Smooth muscle cell of the brain vasculature (primary cell): ENCODE data around the gene SPECC1L.

Experiments used
- DNase-seq: peaks from one replicate; pipeline ENCODE4 v3.0.0-alpha.2; 2012; ENCODE audit warnings: low read depth, low spot score

Gene SPECC1L

DNA sequence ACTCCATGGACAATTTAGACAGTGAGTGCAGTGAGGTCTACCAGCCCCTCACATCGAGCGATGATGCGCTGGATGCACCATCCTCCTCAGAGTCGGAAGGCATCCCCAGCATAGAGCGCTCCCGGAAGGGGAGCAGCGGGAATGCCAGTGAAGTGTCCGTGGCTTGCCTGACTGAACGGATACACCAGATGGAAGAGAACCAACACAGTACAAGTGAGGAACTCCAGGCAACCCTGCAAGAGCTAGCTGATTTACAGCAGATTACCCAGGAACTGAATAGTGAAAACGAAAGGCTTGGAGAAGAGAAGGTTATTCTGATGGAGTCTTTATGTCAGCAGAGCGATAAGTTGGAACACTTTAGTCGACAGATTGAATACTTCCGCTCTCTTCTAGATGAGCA is 51.4 kb downstream of the SPECC1L start:
- no peak for DNase-seq

DNA sequence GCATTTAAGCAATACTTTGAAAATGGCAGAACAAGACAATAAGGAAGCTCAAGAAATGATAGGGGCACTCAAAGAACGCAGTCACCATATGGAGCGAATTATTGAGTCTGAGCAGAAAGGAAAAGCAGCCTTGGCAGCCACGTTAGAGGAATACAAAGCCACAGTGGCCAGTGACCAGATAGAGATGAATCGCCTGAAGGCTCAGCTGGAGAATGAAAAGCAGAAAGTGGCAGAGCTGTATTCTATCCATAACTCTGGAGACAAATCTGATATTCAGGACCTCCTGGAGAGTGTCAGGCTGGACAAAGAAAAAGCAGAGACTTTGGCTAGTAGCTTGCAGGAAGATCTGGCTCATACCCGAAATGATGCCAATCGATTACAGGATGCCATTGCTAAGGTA is 51.9 kb downstream of the SPECC1L start:
- DNase-seq, result no peak

DNA sequence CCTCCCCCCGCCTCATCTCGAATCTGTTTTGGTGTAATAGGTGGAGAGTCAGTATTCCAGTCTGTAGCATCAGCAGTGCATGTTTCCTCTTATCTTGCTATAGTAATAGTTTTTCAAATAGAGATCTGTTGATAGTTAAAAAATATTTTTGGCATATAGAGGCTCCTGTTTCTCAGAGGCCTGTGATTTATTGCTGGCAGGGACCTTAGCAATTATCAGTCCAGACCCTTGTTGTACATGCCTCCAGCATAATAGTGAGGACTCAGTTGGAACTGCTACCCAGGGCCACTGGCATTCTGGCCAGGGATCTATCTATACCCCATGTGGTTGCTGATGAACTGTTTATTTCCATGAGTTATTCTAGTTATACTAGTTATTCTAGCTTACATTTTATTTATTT is 52.6 kb downstream of the SPECC1L start:
- DNase-seq, result no peak

DNA sequence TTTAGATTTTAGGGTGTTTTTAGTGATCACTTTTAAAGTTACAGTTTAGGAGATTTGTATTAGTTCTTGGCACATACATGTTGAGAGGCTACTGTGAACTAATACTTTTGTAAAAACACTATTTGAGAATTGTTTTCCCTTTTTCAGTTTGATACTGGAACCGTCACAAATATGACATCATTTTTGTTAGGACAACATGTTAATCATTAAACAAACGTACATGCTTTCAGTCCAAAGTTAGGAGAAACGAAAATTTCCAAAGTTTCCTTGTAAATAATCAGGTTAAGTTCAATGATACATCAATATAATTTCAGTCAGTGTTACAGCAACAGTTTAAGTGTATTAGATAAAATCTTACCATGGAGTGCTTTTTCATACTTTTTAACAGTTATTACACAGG is 53.1 kb downstream of the SPECC1L start:
- no peak for DNase-seq

DNA sequence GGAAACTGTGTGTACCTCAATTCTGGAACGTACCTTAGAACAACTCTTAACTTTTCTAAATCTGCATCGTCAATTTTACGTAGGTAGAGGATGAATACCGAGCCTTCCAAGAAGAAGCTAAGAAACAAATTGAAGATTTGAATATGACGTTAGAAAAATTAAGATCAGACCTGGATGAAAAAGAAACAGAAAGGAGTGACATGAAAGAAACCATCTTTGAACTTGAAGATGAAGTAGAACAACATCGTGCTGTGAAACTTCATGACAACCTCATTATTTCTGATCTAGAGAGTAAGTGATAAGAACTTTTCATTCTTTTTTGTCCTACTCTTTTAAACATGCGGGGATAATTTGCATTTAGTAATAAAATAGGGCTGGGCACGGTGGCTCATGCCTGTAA is 53.5 kb downstream of the SPECC1L start:
- no peak for DNase-seq

DNA sequence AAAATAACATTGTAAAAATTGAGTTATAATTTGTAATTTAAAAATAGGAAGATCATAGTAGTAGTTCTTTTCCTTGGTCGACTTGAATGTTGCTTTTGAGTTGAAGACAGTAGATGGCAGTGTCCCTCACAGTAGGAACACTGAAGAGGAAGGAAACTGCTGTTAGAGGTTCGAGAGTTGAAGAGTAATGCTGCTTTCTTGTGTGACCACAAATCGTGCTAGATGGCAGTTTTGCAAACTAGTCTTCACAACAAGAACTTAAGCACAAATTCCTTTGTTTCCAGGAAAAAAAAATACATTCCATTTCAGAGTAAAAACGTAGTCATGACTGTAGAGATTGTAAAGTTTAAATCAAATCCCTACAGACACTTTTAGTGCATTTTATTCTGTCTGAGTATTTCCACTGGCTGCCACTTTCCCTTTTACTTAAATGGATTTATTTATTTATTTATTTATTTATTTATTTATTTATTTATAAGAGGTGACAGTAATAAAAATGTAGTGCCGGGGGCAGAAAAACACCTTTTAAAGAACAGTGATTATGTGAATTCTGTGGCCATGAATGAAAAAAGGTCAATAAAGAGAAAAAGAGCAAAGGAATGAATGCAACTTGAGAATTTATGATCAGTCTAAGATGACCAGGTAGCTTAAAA is 54.6 kb downstream of the SPECC1L start:
- peak; percentile 73 for DNase-seq

DNA sequence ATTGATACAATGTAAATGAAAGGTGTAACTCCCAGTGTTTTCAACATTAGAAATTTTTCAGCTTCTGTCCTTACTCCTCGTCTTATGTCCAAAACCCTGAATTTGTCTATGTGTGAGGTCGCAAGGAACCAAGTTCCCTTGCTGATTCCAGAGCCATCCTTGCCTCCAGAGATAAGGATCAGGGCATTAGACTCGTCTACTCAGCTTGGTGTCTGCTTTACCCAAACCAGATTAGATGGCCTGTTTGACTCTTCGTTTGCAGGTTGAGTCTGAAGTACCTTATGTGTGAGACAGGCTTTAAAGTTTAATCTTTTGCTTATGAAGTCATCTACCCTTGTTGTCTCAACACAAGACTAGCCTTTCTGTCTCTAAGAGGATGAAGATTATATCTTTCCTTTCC is 55.6 kb downstream of the SPECC1L start:
- DNase-seq, result no peak

DNA sequence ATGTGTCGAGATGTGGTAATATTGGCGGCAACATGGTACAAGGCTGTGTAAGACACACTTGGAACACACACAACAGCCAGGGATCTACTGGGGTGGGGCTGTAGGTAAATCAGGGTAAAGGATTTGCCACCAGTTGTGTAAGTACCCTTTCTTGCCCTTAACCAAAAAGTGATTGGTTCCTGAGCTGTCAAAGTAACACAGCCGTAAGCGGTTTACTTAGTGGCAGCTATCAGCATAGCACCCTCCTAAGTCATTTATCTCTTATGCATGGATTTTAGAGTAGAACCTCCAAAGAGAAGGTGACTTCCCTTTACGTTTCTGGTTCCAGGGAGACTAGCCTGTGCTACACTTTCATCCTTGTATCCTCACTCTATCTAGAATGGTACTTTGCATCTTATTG is 57.2 kb downstream of the SPECC1L start:
- no peak for DNase-seq

DNA sequence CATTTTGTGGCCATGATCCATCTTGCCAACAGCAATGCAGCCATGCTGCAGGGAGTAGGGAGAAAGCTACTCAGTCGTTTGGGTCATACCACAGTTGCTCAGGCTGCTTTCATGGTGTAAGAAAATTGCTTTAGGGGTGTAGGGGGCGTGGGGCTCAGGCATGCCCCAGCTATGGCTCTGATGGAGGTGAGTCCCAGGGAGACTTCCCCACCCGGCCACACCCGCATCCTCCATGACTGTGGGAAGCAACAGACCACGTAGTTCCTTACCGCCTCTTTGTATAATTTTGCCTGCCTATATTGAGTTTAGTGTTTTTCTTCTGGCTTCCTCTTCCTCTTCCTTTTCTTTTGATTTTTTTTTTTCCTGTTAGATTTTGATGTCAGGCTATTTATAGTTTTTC is 58.8 kb downstream of the SPECC1L start:
- no peak for DNase-seq

DNA sequence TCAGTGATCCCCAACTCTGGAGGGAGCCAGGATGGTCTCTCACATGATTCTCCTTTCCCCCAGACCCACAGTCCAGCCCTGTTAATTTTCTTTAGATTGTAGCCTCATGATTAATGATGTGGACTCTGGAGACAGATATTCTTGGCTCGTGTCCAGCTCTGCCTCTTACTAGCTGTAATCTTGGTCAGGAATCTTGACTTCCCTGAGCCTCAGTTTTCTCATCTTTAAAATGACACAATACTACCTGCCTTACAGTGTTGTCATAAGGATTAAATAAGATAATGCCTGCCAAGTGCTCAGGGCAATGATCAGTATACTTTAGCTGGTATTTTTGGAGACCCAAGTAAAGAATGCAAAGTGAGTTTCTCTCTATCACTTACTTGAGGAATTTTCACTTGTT is 60.0 kb downstream of the SPECC1L start:
- DNase-seq, result no peak

DNA sequence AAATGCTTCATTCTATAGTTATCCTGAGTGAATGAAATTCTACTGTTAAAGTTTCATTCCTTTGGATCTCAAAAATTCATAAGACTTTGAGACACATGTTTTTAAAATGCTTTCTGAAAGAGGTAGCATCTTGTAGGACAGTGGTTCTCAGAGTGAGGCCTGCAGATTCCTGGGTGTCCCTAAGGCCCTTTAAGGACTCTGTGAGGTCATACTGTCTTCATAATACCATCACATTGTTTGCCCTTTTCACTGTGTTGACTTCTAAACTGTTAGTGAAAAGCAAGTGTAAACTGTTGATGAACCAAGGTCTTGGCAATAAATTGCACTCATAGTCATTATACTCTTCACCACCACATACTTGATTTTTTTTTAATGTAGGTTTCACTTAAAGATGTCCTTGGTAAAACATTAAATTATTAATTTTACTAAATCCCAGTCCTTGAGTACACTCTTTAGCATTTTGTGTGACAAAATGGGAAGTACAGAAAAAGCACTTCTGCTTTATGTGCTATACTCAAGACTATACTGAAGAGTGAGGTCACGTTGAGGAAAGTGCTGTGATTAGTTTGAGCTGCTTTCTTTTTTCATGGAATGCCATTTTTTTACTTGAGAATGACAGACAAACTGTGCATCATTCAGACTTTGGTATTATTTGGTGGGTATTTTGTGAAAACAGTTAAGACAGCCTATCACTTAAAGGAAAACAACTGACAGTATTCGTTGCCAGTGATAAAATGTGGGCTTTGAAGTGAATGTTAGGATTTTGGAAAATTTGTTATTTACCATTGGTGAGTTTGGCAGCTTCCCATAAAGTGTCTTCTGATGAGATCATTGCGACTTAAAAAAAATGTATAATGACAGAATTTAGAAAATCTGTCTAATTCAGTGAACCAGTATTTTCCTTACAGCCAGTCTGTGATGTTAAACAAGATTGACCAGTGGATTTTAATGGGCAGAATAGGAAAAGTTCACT is 61.1 kb downstream of the SPECC1L start:
- no peak for DNase-seq

DNA sequence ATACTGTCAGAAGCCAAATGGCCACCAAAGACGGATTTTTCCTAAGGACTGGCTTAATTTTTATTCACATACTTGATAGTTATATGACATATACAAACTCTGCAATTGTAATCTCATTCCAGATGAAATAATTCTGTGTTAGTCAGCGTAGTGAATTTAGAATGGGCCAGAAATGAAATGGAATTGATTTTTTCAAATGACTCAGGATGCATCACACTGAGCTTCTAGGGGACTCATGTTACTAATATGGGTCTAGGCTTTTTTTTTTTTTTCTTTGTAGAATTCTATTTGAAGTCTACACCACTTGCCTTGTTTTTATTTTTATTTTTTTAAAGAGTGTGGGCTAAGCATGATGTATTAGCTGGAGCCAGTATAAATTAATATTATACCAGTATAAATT is 62.7 kb downstream of the SPECC1L start:
- DNase-seq, result no peak

DNA sequence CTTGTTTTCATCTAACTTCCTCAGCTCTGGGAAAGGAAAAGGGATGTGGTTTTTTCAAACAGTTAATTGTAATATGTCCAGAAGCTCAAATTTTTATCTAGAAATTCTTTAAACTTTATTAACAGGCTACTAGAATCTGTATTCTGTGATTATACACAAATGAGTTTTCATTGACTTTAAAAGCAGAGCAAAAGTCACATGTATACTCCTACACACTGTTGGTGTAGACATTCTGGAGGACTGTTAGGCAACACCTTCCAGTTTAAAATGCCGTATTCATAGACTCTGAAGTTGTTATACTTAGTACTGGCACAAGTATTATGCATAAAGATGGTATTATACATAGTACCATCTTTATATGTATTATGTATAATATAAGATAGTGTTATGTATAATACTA is 64.9 kb downstream of the SPECC1L start:
- DNase-seq, result no peak

DNA sequence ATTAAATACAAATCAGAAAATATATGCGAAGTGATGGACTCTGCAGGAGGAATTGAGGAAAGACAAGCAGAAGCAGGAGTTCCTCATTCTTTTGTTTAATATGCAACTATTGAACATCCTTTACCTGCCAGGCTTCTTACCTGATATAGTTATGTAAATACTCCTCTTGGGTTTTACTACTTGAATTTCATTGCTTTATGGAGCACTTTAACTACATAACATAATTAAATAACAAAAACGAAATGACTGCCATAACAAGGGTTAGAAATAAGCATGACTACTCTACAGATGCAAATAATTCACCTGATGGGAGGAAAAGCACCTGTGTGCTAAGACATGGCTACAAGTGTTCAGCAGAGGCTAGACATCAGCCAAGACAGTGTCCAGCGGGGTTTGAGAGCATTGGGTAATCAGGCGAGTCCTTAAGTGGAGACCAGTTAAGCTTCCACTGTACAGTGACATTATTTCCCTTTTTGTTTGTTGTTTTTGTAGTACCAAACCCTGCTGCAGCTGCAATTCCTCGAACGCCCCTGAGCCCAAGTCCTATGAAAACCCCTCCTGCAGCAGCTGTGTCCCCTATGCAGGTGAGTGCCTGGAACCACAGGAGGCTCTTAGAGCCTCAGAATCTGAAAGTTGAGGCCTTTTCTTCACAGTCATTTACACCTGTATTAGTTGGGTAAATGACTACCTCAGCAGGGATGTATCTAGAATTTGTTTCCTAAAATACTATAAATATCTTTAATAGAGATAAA is 67.4 kb downstream of the SPECC1L start:
- DNase-seq, result no peak

DNA sequence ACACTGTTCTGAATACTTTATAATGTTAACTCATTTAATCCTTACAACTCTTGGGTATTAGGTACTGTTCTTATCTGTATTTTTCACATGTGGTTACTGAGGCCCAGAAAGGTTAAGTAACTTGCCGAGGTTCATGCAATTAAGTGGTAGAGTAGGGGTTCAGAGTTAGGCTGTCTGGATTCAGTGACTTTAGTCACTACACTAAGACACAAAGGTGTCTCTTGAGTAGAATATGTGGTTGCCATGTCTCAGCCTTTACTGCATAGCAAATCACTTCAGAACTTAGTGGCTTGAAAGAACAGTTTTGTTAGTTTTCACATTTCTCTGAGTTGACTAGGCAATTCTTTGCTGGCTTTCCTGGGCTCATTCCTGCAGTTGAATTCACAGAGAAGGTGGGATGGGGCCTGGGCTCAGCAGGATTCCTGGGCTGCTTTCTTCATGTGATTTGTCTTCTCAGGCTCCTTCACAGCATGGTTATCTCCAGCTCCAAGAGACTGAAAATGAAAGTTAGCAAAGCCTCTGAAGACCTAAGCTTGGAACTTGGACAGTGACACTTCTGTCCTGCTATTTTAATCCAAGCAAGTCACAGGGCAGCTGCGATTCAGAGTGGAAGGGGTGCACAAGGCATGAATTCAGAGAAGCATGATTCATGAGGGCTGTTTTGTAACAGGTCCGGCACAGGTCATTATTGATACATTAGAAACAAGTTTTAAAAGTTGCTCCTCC is 68.3 kb downstream of the SPECC1L start:
- peak; percentile 62 for DNase-seq

DNA sequence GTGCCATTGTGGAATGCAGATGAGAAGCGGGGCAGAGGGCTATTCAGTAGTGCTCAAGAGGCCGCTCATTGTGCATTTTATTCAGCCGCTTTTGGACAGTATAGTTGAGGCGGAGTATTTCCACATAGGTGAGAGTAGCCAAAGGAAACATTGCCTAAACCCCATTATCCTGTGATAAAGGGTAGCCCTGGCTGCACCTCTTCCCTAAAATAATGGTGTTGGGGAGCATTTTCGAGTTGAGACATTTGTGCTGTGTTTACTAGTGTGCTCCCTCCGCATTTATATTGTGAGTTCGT is 68.8 kb downstream of the SPECC1L start:
- no peak for DNase-seq

DNA sequence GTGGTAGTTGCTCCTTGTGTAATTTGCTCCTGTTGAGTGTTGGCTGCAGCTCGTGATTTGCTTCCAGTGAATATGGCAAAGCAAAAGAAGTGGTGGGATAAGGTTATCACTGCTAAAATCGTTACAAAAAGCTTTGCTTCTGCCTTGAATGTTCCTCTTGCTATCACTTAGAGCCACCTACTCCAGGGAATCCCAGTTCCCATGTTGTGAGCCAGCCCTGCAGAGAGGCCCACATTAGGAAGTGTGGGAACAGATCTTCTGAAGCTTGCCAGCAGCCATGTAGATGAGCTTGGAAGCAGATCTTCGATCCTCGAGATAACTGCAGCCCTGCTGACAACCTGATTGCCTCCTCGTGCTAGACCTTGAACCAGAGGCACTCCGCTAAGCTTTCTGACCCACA is 71.0 kb downstream of the SPECC1L start:
- no peak for DNase-seq

DNA sequence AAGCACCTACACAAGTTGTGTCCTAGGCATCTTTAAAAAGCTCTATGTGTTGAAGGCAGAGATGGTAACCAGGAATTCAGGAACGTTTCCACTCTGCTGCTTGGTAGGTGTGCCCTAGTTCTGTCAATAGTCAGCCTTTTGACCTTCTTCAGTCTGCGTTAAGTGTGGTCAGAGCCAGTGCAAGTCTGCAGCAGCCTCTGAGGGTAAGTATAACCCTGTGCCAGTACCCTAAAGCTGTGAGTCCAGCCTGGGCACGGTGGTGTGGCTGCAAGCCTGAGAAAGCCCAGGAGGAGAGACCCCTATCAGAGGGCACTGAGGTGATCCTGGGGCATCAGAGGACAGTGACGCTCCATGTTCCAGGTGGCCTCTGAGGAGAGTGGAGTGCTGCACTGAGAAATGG is 80.0 kb downstream of the SPECC1L start:
- no peak for DNase-seq

DNA sequence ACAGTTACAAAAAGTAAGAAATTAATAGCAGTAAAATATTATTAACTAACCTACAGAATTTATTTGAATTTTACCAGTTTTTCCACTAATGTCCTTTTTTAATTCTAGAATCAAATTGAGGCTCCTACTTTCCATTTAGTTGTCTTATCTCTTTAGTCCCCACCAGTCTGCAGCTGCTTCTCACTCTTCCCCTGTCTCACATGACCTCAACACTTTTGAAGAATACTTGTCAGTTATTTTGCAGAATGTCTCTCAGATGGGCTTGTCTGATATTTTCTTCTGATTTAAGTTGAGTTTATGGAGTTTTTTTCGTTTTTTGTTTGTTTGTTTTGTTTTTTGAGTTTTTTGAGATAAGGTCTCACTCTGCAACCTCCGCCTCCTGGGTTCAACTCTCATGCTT is 82.5 kb downstream of the SPECC1L start:
- no peak for DNase-seq

DNA sequence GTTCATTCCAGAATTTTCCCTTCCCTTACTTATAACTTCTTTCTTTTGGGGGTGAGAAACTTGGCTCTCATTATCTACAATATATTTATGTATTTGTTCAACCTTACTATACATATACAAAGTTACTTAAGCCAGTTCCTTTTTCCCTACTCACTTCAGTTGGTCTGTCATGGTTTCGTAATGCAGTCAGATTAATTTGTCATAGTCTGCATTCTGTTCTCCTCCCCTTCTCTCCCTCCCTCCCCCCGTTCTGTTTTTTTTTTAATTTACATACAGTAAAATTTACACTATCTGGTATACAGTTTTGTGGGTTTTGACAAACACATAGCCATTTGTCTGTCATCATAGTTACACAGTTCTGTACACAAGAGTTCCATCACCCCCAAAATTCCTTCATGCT is 84.9 kb downstream of the SPECC1L start:
- DNase-seq, result no peak

DNA sequence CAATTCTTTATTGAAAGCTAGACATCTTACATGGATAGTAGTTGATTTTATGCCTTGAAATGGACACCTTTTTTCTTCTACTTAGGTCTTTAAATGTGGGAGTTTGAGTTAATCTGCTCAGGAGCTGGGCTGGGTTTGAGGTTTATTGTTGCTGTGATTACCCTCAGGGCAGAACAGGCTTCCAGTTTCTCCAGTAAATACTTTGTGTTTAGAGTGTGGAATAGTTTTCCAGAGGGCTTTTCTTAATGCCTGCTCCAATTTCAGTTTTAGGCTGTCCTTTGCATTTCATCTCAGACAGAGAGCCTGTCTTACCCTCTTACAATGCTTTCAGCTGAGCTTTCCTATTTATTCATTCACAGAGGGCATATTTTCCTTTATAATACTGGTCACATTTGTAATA is 86.9 kb downstream of the SPECC1L start:
- DNase-seq, result no peak
